CD8-positive, alpha-beta memory T cell (primary cell): ENCODE data around the gene MRPS27. TPM values are rescaled to one million over a fixed set of nuclear protein-coding genes. Genes with fewer than 3 reads are reported as not detected.
A peak's percentile ranks its signal among the peaks of the same experiment; 100 is the strongest.

ENCODE experiments used
- CTCF ChIA-PET: fragments of 350-600 bp; sonication (Branson Sonifier 250); formaldehyde crosslinking; loops from one replicate; lab custom pipeline; 2021; ENCODE audit warnings: antibody characterized with exemption; lab: Charles Lee
- POLR2A ChIA-PET: fragments of 350-600 bp; sonication (Branson Sonifier 250); formaldehyde crosslinking; loops from one replicate; lab custom pipeline; 2021; ENCODE audit warnings: antibody characterized with exemption; lab: Charles Lee
- DNase-seq, 5 donors: peaks; one replicate each; pipeline versions ENCODE4 v3.0.0 to v3.0.0-alpha.2; 2020 to 2022; ENCODE audit warnings: mixed read lengths in 1 of 5
- H3K27ac ChIP-seq: one replicate; pipeline ENCODE4 v1.7.0; 2013; ENCODE audit warnings: low read depth, mild to moderate bottlenecking, low read length, moderate library complexity
- H3K27me3 ChIP-seq: 2 replicates; pipeline ENCODE4 v1.7.0; 2013; ENCODE audit warnings: low read length, mild to moderate bottlenecking; ENCODE audit not compliant: insufficient read depth, poor library complexity, severe bottlenecking
- H3K36me3 ChIP-seq: 2 replicates; pipeline ENCODE4 v1.7.0; 2013; ENCODE audit warnings: mild to moderate bottlenecking, low read length, moderate library complexity; ENCODE audit not compliant: insufficient read depth
- H3K4me1 ChIP-seq: 2 replicates; pipeline ENCODE4 v1.7.0; 2013; ENCODE audit warnings: mild to moderate bottlenecking, low read length, moderate library complexity; ENCODE audit not compliant: insufficient read depth
- H3K4me3 ChIP-seq: 2 replicates; pipeline ENCODE4 v1.7.0; 2013; ENCODE audit warnings: mild to moderate bottlenecking, low read length
- H3K9me3 ChIP-seq: 2 replicates; pipeline ENCODE4 v1.7.0; 2013; ENCODE audit warnings: mild to moderate bottlenecking, low read length
- H3K27ac Mint-ChIP-seq, 8 donors: one replicate each; pipeline ENCODE4 v1.8.0; 2020 to 2021; ENCODE audit warnings: mixed read lengths in 8 of 8, mild to moderate bottlenecking in 6 of 8, inconsistent platforms in 3 of 8, moderate library complexity in 3 of 8
- H3K27me3 Mint-ChIP-seq, 2 donors: one replicate each; pipeline ENCODE4 v1.8.0; 2020 to 2021; ENCODE audit warnings: mixed read lengths in 2 of 2, mild to moderate bottlenecking in 1 of 2, moderate library complexity in 1 of 2
- H3K36me3 Mint-ChIP-seq, 3 donors: one replicate each; pipeline ENCODE4 v1.8.0; 2020 to 2021; ENCODE audit warnings: mixed read lengths in 3 of 3, inconsistent platforms in 1 of 3, mild to moderate bottlenecking in 1 of 3
- H3K4me1 Mint-ChIP-seq, 3 donors: one replicate each; pipeline ENCODE4 v1.8.0; 2020 to 2021; ENCODE audit warnings: mixed read lengths in 3 of 3, inconsistent platforms in 1 of 3, mild to moderate bottlenecking in 1 of 3
- H3K4me3 Mint-ChIP-seq, 7 donors: one replicate each; pipeline ENCODE4 v1.8.0; 2020 to 2021; ENCODE audit warnings: mixed read lengths in 7 of 7, mild to moderate bottlenecking in 6 of 7, moderate library complexity in 4 of 7, inconsistent platforms in 2 of 7
- H3K9me3 Mint-ChIP-seq, 5 donors: one replicate each; pipeline ENCODE4 v1.8.0; 2020 to 2022; ENCODE audit warnings: mixed read lengths in 5 of 5, mild to moderate bottlenecking in 3 of 5, moderate library complexity in 2 of 5, inconsistent platforms in 1 of 5
- polyA plus RNA-seq: library from polyadenylated mRNA; unstranded; fragments of 300-500 nt; fragmentation: Illumina TruSeq; gene quantifications from one replicate; pipeline ENCODE4 v1.2.3, GENCODE V29; 2021
- total RNA-seq, 2 experiments: library from RNA; stranded (reverse); gene quantifications; one replicate each; pipeline ENCODE4 v1.2.3, GENCODE V29; 2021

Gene MRPS27
- 10 to 100 TPM; 86.9 to 91.9 TPM for total RNA-seq
- polyA plus RNA-seq: 35.9 TPM

DNA sequence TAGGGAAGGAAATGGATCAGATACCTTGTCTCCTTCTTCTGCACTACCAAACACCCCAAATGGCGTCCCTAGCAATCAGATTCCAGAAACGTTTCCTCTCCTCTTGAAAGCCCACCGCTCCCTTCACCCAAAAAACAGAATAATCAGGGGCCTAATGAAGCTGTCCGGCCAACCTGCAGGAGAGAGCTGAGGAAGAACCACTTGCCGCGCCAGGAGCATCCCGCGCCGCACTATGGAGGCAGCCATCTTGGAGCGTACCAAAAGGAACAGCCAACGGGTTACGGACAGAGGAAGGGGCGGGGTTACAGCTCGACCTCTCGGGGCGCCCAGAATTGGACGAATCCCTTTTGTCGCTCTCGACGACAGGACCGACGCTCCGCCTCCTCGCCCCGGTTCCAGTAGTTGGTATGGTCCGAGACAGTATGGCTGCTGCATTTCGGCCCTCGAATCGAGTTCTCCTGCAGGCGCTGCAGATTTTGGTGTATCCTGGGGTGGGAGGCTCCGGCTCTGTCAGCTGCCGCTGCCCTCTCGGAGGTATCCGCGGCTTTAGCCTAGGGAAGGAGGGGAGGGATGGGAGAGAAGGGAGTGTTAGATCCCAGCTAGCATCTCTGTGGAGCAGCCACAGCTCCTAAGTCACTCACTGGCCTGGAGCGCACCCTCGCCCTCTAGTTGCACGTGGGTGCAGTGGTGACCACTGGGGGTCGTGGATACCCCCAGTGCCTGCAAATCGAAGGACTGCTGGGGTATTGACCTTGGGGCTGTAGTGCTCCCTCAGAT, at the start of gene MRPS27, which contains the start of gene PTCD2:
Gene MRPS27, minus strand, starts transcription at position 265 of the 777 bp plus-strand sequence. Its CDS starts 19 bp downstream, at position 246.
Gene PTCD2, plus strand, starts transcription at position 398 of the 777 bp plus-strand sequence. Its CDS starts 10 bp downstream, at position 408.
- H3K27ac Mint-ChIP-seq: peak within 1 kb of the TSS; percentile 83 to 99 (median 96)
- DNase-seq: peak; percentile 92 to 97 (median 94)
- peaks cover 7 to 40% (median 12%) of the 10 kb centered on the region in 3 donors for H3K36me3 Mint-ChIP-seq
- H3K4me3 Mint-ChIP-seq: peak within 1 kb of the TSS; percentile 94 to 99 (median 98)
- Histone ChIP-seq H3K27ac (peak within 1 kb of the TSS; percentile 75), H3K4me1 (peaks cover 14% of the 10 kb centered on the region), H3K27me3 (no peaks in the 10 kb centered on the region), H3K9me3 (no peaks in the 10 kb centered on the region), H3K36me3 (no peaks in the 10 kb centered on the region), H3K4me3 (peak within 1 kb of the TSS; percentile 100)
- H3K4me1 Mint-ChIP-seq: peaks cover 26 to 57% (median 44%) of the 10 kb centered on the region in 3 donors
- ChIA-PET POLR2A (interaction anchor here (0.6 to 3.7 kb wide), 2 partner anchors 12 to 23 kb away, joined by 3 to 27 read pairs; no protein-coding TSS in a partner anchor), CTCF (interaction anchor here (0.8 to 8.0 kb wide), 2 partner anchors 12 to 17 kb away, joined by 3 to 54 read pairs; no protein-coding TSS in a partner anchor)
- no peaks in the 10 kb centered on the region for H3K9me3 Mint-ChIP-seq
- no peaks in the 10 kb centered on the region for H3K27me3 Mint-ChIP-seq

DNA sequence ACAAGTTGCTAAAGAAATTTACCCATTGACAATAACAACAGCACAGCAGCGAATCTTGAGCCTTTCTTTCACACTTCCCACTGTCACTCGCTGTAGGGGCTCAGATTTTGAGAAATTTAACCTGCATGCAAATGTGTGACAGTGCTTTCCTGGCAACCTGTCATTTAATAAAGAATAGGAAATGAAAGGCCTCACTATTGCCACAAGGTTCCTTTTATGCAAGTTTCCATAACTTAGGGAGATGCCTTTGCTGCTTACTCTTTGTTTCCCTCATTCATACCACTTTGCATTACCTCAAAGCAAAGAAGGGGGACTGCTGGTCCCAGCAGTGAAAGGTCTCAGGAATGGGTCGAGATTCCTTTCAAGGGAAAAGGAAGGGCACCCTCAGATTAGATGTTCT, 49.7 kb upstream of the MRPS27 start:
- H3K4me3 ChIP-seq: no peak overlapping the region
- H3K4me1 ChIP-seq: no peaks in the 10 kb centered on the region
- no peaks in the 10 kb centered on the region for H3K9me3 ChIP-seq
- no peaks in the 10 kb centered on the region for H3K27me3 ChIP-seq
- Mint-ChIP-seq H3K9me3 (no peaks in the 10 kb centered on the region), H3K27me3 (peaks cover 0 to 1% of the 10 kb centered on the region in 2 donors), H3K4me3 (no peak overlapping the region), H3K36me3 (peaks cover 0 to 2% (median 0%) of the 10 kb centered on the region in 3 donors), H3K27ac (no peak overlapping the region), H3K4me1 (no peaks in the 10 kb centered on the region)
- H3K36me3 ChIP-seq: no peaks in the 10 kb centered on the region
- DNase-seq: no peak
- H3K27ac ChIP-seq: no peak overlapping the region
- ChIA-PET POLR2A (no interaction called here), CTCF (no interaction called here)

DNA sequence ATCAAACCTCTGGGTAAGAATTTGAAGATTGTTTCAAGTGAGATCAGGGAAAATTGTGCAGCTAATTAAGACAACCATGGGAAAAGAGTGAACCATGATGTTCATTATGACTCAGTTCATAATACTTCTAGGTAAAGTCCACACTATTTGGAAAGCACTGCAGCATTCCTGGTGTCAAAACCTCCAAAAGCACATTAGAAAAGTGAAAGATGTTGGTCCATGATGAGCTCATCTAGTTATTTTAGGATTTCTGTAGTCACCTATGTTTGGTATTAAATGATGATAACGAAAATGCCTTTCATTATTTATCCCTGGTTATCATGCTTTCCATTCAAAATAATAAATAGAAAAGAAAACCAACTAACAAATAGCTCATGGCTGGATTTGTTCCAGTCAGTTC, 49.3 kb upstream of the MRPS27 start:
- H3K4me1 Mint-ChIP-seq: no peaks in the 10 kb centered on the region
- DNase-seq: no peak
- H3K4me1 ChIP-seq: no peaks in the 10 kb centered on the region
- no peaks in the 10 kb centered on the region for H3K9me3 ChIP-seq
- H3K27me3 Mint-ChIP-seq: peaks cover 0 to 1% of the 10 kb centered on the region in 2 donors
- H3K27ac ChIP-seq: no peak overlapping the region
- H3K36me3 ChIP-seq: no peaks in the 10 kb centered on the region
- peak overlapping the region in 1 of 8 donors; percentile 16 for H3K27ac Mint-ChIP-seq
- no peaks in the 10 kb centered on the region for H3K27me3 ChIP-seq
- peaks cover 0 to 2% (median under 1%) of the 10 kb centered on the region in 3 donors for H3K36me3 Mint-ChIP-seq
- no peak overlapping the region for H3K4me3 ChIP-seq
- no peak overlapping the region for H3K4me3 Mint-ChIP-seq
- ChIA-PET CTCF (no interaction called here), POLR2A (no interaction called here)
- H3K9me3 Mint-ChIP-seq: no peaks in the 10 kb centered on the region

DNA sequence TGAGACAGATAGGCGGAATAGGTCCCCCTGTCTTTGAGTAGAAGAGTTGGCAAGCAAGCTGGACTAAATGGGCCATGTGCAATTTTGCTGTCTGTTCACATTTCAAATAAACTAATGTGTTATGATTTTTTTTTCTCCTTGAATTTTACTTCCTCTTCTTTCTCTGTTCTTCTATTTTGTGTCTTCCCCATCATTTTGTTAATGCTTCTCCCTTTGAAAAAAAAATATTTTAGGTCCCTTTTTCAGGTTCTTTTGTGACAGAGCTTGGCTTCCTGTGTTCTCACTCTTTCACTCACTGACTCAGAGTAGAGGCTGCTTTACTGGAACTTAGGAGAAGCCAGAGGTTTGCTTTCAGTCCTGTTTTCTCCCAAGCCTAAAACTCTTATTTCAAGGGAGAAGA, 48.2 kb upstream of the MRPS27 start:
- Histone ChIP-seq H3K27me3 (no peaks in the 10 kb centered on the region), H3K36me3 (no peaks in the 10 kb centered on the region), H3K4me3 (no peak overlapping the region), H3K9me3 (no peaks in the 10 kb centered on the region), H3K27ac (no peak overlapping the region), H3K4me1 (no peaks in the 10 kb centered on the region)
- H3K36me3 Mint-ChIP-seq: peaks cover 0 to 6% (median 2%) of the 10 kb centered on the region in 3 donors
- DNase-seq: no peak
- peak overlapping the region in 1 of 8 donors; percentile 62 for H3K27ac Mint-ChIP-seq
- no peaks in the 10 kb centered on the region for H3K4me1 Mint-ChIP-seq
- no peak overlapping the region for H3K4me3 Mint-ChIP-seq
- H3K27me3 Mint-ChIP-seq: peaks cover 0 to 1% of the 10 kb centered on the region in 2 donors
- no peaks in the 10 kb centered on the region for H3K9me3 Mint-ChIP-seq
- ChIA-PET POLR2A (no interaction called here), CTCF (no interaction called here)

DNA sequence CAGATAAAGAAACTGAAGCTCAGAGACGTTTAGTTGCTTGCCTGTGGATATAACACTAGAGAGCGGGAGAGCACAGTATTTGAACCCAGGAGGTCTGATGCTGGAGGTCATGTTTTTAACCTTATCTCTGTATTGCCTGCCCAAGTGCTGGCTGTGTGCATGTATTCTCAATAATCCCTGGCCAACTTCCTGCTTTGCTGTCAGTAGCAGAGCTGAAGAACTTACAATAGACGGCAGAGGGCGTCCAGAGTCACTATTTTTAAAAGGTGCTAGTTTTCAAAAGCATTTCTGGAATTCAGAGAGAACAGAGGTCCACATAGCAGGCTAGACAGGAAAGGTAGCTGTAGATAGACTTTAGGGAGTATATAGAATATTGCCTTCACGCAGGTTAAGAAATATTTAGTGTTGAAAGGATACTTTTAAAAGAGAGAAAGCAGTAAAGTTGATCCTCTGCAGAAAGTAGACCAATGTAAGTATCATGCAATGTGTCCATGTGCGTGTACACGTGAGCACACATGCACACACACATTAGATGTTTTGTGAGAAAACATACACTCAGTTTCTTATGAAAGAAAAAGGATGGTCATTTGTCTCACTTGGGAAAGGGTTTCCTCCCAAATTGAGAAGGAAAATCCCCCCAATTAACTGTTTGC, 46.4 kb upstream of the MRPS27 start:
- H3K36me3 Mint-ChIP-seq: peaks cover 10 to 22% (median 15%) of the 10 kb centered on the region in 3 donors
- ChIA-PET POLR2A (no interaction called here), CTCF (interaction anchor here (0.8 to 1.2 kb wide), 2 partner anchors 10 to 452 kb away, joined by 3 to 4 read pairs; no protein-coding TSS in a partner anchor)
- no peaks in the 10 kb centered on the region for H3K9me3 ChIP-seq
- no peak overlapping the region for H3K27ac ChIP-seq
- H3K4me1 ChIP-seq: no peaks in the 10 kb centered on the region
- no peaks in the 10 kb centered on the region for H3K36me3 ChIP-seq
- no peaks in the 10 kb centered on the region for H3K9me3 Mint-ChIP-seq
- H3K4me3 Mint-ChIP-seq: no peak overlapping the region
- H3K4me1 Mint-ChIP-seq: no peaks in the 10 kb centered on the region
- peak in 1 of 5 donors; percentile 13 for DNase-seq
- H3K4me3 ChIP-seq: no peak overlapping the region
- no peak overlapping the region for H3K27ac Mint-ChIP-seq
- H3K27me3 ChIP-seq: no peaks in the 10 kb centered on the region
- H3K27me3 Mint-ChIP-seq: no peaks in the 10 kb centered on the region

DNA sequence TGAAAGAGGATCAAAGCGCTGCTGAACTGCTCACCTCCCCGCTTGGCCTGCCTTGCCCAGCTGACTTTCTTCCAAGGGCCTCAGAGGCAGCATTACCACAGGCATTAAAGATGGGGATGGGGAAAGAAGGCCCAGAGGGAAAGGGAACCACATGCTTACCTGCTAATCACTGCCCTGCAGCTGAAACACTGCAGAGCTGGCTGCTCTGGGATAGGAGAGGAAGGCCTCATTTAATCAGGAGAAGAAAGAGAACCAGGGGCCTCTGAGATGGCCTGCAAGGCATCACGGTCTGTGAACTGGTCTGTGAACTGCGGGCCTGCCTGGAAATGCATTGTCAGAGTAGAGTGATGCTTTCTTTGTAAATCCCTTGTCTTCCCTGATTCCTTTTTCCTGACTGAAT, 44.9 kb upstream of the MRPS27 start:
- Histone ChIP-seq H3K4me1 (no peaks in the 10 kb centered on the region), H3K27me3 (no peaks in the 10 kb centered on the region), H3K4me3 (no peak overlapping the region), H3K27ac (no peak overlapping the region), H3K9me3 (no peaks in the 10 kb centered on the region), H3K36me3 (peaks cover 4% of the 10 kb centered on the region)
- H3K9me3 Mint-ChIP-seq: no peaks in the 10 kb centered on the region
- no peaks in the 10 kb centered on the region for H3K27me3 Mint-ChIP-seq
- peaks cover 17 to 33% (median 23%) of the 10 kb centered on the region in 3 donors for H3K36me3 Mint-ChIP-seq
- ChIA-PET POLR2A (no interaction called here), CTCF (no interaction called here)
- H3K27ac Mint-ChIP-seq: no peak overlapping the region
- no peak for DNase-seq
- H3K4me1 Mint-ChIP-seq: no peaks in the 10 kb centered on the region
- no peak overlapping the region for H3K4me3 Mint-ChIP-seq

DNA sequence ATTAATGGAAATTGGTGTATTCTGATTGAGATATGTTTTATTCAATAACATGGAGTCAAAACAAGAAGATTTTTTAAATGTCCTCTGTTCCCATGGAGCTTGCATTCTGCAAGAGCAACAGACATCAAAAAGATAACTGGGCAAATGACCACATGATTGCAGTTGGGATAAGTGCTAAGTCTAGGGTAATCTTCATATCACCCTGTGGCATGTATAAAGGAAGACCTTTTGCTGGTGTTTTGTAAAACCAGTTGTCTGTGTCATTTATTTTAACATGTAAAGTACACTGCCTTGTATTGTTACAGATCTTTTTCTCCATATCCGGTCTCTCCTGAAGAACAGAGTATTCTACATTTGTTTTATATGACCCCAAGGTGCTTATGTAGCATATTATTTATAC, 44.1 kb upstream of the MRPS27 start:
- CTCF ChIA-PET: no interaction called here
- no peaks in the 10 kb centered on the region for H3K9me3 ChIP-seq
- no peak overlapping the region for H3K27ac ChIP-seq
- no peaks in the 10 kb centered on the region for H3K4me1 ChIP-seq
- Mint-ChIP-seq H3K27ac (no peak overlapping the region), H3K4me1 (no peaks in the 10 kb centered on the region), H3K27me3 (no peaks in the 10 kb centered on the region), H3K9me3 (no peaks in the 10 kb centered on the region), H3K4me3 (no peak overlapping the region), H3K36me3 (peaks cover 17 to 40% (median 27%) of the 10 kb centered on the region in 3 donors)
- POLR2A ChIA-PET: no interaction called here
- DNase-seq: no peak
- H3K36me3 ChIP-seq: peaks cover 5% of the 10 kb centered on the region
- no peak overlapping the region for H3K4me3 ChIP-seq
- H3K27me3 ChIP-seq: no peaks in the 10 kb centered on the region
